HL-60/S4 treated with phorbol 12-myristate 13-acetate at 8.2 ng/mL for 4 days and 3 days (cell line): ENCODE measurements around the gene FOSB.

Source experiments
- in situ Hi-C: fragments of 300-500 bp; cut with MboI; formaldehyde crosslinking; loops from 2 replicates; pipeline ENCODE4 v1.15.0; 2022; ENCODE audit warnings: low sequenced_read_pairs

Gene FOSB

GRCh38 chr19:45467115-45467455, 711 bp upstream of the FOSB start:
- in situ Hi-C loops = no loop called here

- in situ Hi-C loops = no loop called here
These were observed 409 bp downstream of the FOSB start for GRCh38 chr19:45468159-45468651.

- in situ Hi-C loops = no loop called here
These were observed 971 bp downstream of the FOSB start for GRCh38 chr19:45468803-45469131.

- in situ Hi-C loops = no loop called here
These were observed 1.5 kb downstream of the FOSB start for GRCh38 chr19:45469132-45469944.

- in situ Hi-C loops = no loop called here
These were observed 2.4 kb downstream of the FOSB start for GRCh38 chr19:45469945-45470761.

GRCh38 chr19:45470762-45471081, 2.9 kb downstream of the FOSB start:
- in situ Hi-C loops = no loop called here

GRCh38 chr19:45471111-45471930, 3.5 kb downstream of the FOSB start:
- in situ Hi-C loops = no loop called here

GRCh38 chr19:45471931-45472562, 4.3 kb downstream of the FOSB start:
- in situ Hi-C loops = no loop called here

- in situ Hi-C loops = no loop called here
These were observed 5.0 kb downstream of the FOSB start for GRCh38 chr19:45472563-45473366.

GRCh38 chr19:45473367-45473681, 5.5 kb downstream of the FOSB start:
- in situ Hi-C loops = no loop called here

- in situ Hi-C loops = no loop called here
These were observed 6.1 kb downstream of the FOSB start for GRCh38 chr19:45473682-45474605.

GRCh38 chr19:45474606-45475521, 7.1 kb downstream of the FOSB start:
- in situ Hi-C loops = loop anchor here (5.0 kb wide), 1 partner anchor 38 kb away; no protein-coding TSS in a partner anchor

GRCh38 chr19:45475537-45476291, 7.9 kb downstream of the FOSB start:
- in situ Hi-C loops = loop anchor here (5.0 kb wide), 1 partner anchor 38 kb away; no protein-coding TSS in a partner anchor

- in situ Hi-C loops = loop anchor here (5.0 kb wide), 1 partner anchor 39 kb away; no protein-coding TSS in a partner anchor
These were observed 8.5 kb downstream of the FOSB start for GRCh38 chr19:45476304-45476703.

- in situ Hi-C loops = loop anchor here (5.0 kb wide), 1 partner anchor 40 kb away; no protein-coding TSS in a partner anchor
These were observed 9.4 kb downstream of the FOSB start for GRCh38 chr19:45477186-45477585.

- in situ Hi-C loops = loop anchor here (5.0 kb wide), 1 partner anchor 41 kb away; no protein-coding TSS in a partner anchor
These were observed 10.1 kb downstream of the FOSB start for GRCh38 chr19:45477713-45478453.
